Stimulated activated CD8-positive, alpha-beta memory T cell treated with anti-CD3 and anti-CD28 coated beads, Interleukin-2, amount 100 ng/mL, for 1 hour (primary cell): ENCODE measurements around the gene SRRM4.
"Not testable (repeated sequence)": the region's sequence is repeated elsewhere in the genome, so short reads cannot be mapped to it uniquely, and the experiment has no call there.

Source experiments
- DNase-seq, 2 donors: peaks; one replicate each; pipeline ENCODE4 v3.0.0-alpha.2; 2020; ENCODE audit warnings: low read depth in 2 of 2

SRRM4 gene, protein sequence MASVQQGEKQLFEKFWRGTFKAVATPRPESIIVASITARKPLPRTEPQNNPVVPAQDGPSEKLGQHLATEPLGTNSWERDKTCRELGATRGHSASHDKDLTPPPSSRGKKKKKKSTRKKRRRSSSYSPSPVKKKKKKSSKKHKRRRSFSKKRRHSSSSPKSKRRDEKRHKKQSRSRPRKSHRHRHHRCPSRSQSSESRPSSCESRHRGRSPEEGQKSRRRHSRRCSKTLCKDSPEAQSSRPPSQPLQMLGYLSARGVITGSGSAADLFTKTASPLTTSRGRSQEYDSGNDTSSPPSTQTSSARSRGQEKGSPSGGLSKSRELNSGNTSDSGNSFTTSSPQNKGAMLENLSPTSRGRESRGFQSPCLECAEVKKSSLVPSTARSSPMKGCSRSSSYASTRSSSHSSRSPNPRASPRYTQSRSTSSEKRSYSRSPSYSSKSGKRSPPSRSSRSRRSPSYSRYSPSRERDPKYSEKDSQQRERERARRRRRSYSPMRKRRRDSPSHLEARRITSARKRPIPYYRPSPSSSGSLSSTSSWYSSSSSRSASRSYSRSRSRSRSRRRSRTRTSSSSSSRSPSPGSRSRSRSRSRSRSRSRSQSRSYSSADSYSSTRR

DNA sequence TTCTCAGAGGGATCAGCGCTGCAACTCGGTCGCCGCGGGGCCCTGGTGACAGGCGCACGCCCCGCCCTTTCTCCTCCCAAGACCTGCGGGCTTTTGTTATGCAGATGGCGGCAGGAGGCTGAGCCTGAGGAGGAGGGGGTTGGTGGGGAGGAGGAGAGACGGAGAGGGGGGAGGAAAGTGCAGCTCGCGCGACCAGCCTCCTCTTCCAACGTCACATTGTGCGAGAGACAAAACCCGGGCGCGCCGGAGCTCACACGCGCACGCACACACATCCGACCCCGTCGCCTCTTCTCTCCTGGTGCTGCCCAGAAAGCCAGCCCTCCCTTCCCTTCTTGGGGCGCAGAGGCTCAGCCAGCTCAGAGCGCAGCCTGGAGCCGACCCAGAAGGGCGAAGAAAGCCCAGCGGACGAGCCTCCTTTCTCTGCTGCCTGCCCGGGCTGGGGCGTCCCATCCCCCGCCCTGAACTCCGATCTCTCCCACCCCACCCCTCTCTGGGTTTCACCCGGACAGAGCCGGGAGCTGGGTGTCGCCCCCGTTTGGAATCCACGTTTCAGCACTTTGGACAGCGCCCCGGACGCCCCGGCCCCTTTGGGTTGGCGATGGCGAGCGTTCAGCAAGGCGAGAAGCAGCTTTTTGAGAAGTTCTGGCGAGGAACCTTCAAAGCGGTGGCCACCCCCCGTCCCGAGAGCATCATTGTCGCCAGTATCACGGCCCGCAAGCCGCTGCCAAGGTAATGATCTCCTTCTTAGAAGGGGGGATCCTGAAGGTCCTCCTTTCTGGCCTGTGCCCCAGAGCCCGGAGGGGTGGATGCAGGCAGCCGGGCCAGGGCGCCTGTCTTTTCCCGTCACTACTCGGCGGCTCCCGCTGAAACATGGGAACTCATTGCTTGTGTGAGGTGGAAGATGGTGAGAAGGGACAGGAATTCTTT is at the start of gene SRRM4:
Gene SRRM4, plus strand, starts transcription at position 257 of the 927 bp plus-strand sequence. Its CDS starts 342 bp downstream, at position 599.
- no peak for DNase-seq

DNA sequence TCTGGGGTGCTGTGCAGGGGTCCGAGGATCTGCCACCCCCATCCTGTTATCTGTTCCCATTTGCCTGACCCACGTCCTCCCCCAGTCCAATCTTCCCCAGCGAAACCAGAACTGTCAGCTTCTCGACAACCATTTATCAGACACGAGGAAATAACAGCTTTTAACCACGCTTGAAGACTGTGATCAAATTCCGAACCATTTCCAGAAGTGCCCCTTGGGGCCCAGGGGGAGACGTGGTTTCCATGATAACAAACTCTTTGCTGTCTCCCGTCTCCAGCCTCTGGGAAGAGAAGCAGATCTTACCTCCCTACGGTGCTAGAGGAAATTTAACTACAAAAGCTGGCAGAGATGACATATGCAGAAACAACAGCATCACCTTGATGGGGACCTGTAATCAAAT is 35.1 kb upstream of the SRRM4 start:
- no peak for DNase-seq

DNA sequence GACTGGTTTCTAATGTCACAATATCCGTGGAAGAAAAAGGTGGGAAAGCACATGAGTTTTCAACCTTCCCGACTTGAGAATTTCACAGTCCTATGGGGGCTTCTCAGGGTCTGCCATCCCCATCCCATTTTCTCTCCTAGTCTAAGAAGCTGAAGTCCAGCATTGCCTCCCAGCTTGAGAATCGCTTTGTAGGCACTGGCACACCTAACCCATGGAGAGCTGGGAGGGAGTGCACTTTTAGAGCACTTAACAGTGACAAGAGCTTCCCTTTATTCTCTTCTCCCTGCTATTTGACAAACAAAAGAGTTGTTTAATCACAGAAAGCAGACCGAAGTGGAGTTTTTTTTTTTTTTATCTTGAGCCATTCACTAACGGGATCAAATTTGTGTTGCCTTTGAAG is 22.8 kb upstream of the SRRM4 start:
- no peak for DNase-seq

DNA sequence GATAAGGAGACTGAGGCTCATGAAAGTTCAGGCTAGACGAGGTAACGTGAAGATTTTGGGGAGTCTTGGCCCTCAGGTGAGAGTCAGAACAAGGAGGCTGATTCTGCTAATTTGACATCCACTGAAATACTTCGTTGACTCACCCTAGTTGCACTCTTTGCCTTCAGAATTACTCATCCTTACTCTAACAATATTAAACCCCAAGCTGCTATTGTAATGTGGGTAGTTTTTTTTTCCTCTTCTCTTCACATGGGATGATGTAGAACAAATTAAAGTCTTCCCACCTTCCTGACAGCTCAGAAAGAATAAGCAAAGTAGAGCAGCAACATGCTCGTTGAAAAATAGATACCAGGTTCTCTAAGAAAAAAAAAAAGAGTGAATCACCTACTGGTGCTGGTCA is 22.0 kb upstream of the SRRM4 start:
- DNase-seq: no peak

DNA sequence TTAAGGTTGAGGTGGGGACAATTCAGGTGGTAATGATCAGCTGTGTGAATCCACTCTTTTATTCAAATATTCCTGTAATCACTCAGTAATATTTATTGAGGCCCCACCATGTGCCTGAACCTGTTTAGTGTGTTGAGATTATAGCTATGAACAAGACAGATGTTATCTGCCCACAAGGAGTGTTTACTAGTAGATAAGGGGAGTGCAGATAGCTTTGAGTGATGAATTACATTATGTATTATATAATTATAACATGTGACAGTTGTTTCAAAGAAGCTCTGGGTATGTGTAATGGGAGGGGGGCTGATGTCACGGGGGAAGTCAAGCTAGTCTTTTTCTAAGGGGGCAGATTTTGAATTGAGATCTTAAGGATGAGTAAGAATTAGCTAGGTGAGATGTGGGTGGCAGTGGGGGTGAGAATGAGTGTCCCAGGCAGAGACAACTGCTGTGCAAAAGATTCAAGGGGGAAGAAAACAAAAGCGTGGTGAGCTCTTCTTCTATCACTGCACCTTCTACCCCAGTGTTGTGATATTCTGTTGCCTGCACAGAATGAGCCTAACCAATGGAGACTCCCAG is 21.3 kb upstream of the SRRM4 start:
- no peak for DNase-seq

DNA sequence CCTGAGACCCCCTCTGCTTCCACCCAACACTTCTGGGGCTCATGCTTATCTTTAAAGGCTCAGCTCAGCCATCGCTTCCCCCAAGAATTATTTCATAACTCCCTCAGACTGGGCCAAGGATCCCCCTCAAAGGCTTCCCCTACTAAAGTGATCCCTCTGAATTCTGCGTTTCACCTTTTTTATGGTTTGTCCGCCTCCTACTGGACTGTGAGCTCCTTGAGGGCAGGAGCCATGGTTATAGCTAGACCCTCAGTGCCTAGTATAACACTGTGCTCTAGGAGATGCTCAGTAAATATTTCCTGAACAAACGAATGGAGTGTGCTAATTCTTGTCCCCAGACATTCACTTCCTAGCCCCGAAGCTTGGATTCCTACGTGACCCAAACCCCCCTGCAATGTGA is 20.5 kb upstream of the SRRM4 start:
- no peak for DNase-seq

DNA sequence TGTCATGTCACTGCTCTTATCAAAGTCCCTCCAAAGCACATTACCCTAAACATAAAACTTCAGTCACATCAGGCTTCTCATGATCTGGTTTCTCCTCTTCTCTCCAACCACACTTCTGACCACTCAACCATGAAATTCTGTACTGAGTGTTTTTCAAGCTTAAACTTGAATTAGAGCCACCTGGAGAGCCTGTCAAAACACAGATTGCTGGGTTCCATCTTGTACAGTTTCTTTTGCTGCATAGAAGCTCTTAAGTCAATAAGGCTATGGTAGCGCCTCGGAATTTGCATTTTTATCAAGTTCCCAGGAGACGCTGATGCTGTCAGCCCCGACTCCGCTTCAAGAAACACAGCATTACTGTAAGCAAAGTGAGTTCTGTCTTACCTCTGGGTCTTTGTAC is 16.4 kb upstream of the SRRM4 start:
- DNase-seq: no peak

DNA sequence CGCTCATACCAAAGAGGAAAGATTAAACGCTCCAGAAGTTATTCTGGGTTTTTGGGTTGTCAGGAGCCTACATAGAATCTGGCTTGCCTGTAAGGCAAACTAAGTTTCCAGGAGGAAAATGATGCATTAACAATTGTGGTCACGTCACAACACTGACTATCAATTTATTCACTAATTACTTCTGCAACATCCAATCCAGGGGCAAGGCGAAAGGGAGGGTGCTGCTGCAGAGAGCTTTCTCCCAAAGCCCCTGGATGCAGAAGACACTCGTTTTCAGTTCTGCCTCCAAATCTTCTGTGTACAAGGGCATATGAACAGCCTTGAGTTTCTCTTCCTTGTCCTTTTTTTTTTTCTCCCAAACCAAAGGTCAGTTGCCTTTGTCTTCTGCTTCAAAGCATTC is 10.5 kb upstream of the SRRM4 start:
- DNase-seq: no peak

DNA sequence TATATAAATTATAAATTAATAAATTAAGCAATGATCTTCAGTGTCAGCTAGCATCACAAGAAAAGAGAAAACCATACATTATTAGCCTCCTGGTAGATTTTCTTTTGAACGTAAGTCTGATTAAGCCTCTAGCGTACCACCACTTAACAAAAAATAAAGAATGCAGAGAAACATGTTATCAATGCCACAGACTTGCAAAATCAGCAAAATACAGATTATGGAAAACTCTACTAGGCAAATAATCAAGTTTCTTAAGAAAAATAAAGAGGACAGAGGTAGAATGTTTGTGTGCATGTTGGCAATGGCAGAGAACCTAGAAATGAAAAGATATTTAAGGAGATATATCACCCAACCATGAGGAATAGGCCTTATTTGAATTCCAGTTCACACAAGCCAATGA is 8.4 kb upstream of the SRRM4 start:
- no peak for DNase-seq

DNA sequence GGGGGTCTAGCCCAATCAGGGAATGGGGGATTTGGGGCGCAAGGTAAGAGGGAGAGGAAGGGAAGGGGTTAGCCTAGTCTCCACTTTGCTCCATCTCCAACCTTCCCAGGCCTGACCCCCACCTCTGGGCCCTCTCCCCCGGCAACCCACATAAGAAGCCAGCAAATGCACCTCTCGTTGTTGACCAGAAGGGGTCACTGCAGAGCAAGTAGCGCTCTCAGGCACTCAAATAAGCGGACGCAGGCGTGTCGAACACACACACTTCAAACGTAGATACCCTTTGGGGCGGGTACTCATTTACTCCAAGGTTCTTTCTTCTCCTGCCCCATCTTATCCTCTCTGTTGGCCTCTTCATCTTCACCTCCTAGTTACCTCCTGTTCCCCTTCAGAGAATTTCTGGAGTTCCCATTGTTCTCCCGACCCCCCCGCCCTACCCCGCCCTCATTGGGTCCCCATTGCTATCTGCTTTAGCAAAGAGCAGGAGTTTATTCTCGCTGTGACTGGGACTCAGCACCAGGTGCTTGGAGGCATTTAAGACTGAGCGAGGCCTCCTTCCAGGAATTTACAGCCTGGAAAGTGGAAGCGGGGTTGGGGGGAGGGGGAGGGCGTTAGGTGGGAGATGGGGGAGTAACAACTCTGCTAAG is 1.5 kb upstream of the SRRM4 start:
- DNase-seq: no peak

DNA sequence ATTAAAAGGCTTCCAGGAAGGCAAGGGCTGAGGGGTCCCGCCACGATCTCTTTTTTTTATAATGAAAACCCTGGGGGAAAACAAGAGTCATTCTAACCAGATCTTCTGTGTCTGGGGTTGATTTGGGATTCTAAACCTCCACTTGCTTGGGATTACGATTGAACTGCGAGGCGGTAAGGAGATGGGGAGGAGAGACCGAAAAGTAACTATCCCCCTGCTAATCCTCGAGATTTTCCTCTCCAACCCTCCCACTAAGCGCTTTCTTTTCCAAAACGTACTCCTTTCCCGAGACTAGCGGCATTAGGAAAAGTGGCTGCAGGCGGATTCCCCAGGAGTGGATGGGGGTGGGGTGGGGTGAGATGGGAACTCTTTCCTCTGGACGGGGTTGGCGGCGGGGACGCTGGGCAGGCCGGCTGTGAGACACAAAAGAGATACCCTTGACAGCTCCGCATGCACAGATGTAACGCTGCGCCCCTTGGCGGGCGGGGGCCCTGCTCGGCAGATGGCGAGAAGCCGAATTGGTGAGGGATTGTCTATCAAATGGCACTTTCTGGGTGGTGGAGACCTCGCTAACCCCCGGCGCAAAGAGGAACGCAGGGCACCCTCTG is 830 bp upstream of the SRRM4 start:
- DNase-seq: no peak

DNA sequence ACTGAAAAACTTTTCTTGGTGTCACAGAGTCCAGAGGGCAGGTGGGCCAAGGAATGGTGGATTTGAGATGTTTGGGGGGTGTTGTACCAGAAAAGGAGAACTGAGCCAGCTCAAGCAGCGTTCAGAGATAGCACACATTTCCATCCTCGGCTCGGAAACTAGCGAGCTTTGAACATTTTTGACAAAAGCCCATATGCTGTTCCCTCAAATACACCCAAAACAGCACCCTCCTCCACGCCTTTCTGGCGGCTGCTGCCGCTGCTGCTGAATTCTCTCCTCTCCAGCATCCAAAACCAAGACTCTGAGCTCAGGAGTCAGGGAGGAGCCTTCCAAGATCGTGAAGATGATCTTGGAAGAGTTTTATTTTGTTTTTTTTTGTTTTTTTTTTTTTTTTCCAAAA is 961 bp downstream of the SRRM4 start:
- no peak for DNase-seq

DNA sequence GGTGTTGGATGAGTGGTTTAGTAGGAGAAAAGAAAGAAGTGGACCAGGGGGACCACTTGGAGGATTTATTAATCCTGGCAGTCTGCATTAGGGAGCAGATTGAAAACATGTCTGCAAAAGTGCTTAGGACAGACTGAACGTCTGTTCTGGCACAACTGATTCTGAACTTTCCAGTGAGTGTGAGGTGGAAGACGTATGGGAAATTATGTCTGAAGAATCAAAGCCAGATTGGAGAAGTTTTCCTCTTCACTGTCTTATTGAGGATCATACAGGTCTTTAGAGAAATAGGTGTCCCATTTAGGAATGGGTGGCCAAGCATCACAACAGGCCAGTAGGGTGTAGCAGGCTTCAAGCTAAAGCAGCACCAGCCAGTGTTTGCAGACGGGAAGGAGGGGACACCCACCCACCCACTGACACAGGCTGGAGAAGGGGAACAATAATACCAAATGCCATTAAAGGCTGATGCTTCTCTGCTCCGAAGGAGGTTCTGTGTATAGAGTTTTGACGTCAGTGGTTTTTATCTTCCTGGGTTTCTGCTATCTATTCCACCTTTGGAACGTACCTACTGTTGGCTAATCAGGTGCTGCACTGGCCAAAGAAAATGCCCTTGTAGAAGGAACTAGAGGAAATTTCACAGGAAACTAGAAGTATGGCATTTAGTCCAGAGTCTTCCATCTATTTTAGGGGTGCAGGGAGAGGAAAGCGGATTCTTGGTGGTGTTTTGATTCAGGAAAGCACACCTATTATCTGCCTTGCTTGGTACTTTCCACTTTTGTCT is 1.8 kb downstream of the SRRM4 start:
- no peak for DNase-seq

DNA sequence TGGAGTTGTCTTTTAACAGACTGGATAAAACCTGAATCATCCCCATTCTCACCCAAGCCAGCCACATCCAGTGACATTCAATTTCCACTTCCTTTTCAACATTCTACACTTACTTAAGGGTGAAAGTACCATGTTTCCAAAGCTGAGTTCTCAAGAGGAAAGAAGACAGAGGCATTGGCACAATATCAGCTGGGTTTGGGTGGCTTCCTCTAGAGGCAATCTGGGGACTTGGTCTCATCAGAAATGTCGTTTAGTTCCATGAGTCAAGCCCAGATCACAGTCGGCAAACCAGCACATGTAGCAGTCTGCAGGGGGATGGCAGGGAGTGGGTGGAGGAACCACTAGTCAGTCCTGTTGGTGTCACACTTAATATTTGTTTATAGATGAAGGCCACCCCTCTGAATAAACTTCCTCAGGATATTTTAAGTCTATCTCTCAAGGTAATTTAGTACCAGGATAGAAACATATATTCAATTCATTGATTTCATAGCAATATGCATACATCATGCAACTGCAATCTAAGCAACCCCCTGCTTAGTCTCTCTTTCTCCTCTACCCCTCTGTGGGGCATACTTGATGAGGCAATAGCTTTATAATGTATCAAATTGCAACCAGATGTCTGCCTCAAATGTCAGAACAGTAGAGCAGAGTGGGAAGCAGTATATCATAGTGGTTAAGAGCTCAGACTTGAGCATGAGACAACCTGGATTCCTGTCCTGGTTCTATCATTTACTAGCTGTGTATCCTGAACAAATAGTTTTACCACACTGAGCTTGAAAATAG is 3.0 kb downstream of the SRRM4 start:
- DNase-seq: no peak

DNA sequence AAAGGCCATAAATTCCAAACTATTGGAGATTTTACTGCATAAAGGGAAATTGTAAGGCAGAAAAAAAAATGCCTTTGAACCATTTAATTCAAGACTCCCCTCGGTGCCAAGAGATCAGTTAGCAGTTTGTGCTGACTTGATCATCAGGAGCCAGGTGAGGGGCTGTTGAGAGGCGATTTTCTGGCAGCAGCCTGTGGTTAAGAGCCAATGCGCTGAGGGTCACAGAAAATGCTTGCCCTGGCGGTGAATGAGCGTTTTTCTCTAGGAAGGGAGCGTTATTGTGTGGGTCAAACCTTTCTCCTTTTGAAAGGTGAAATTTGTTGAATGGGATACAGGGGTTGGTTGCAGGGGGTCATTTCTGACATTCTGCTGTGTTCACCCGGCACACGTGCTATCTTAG is 4.7 kb downstream of the SRRM4 start:
- no peak for DNase-seq

DNA sequence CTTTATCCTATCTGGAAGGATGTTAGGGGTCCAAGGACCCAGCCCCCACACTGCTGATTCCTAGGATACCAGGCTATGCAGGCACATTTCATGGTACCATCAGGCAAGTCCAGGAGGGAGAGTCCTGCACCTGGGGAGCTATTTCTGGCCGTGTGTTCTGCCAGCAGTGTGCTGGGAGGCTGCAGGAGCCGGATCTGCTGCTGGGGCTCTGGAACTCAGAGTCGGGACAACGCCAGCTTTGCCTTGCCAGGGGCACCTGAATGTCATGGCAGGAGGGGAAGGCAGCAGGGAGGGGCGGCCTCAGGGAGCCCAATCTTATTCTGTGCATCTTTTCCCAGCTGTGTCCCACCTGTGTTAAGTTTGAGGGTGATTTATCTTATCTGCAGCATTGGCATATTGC is 17.8 kb downstream of the SRRM4 start:
- no peak for DNase-seq

DNA sequence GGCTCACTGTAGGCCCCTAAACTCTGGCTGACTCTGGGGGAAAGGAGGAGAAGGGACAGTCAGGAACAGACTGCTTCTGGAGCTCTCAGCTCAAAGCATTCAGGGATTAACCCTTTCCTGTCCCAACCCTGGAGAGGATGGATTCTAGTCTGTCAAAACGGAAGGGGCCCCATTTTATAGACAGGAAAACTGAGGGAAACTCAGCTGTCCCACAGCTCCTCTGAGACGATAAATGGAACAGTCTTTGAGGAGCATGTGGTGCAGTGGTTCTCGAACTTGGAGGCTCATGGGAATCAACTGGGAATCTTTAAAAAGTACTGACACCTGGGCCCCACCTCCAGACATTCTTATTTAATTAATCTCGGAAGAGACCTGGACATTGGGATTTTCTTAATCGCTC is 23.7 kb downstream of the SRRM4 start:
- DNase-seq: no peak

DNA sequence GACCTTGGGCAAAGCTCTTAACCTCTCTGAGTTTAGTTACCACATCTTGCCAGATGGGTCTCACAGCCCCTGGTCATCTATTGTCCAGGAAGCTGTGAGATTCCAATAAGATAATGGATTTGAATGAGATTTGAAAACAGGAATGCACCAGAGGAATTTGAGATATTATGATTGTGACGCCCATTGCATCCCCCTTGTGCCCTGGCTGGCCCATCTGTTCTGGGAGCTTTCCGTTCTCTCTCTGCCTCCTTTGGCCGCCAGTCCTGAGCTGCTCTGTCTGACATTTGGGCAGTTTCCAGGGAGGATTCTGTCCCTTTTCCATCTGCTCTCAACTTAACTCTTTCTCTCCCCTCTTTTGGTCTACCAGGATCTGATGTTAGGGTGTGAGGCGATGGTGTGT is 24.6 kb downstream of the SRRM4 start:
- DNase-seq: no peak

DNA sequence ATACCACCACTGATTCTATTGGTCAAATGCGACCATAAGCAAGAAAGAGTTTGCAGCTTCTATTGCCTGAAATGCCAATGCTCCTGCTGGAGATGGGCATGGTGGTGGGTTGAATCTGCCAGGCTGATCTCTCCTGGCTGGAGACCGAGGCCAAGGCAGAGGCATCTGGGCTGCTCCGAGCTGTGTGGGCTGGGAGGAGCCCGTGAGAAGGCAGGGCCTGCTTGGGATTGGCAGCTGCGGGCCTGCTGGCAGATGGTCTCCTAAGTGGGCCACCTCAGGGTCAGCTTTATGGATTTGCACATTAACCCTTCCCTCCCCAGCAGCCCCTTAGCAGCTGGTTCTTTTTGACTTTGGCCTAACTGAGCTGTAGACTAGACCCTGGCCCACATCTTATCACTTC is 25.4 kb downstream of the SRRM4 start:
- DNase-seq: no peak

DNA sequence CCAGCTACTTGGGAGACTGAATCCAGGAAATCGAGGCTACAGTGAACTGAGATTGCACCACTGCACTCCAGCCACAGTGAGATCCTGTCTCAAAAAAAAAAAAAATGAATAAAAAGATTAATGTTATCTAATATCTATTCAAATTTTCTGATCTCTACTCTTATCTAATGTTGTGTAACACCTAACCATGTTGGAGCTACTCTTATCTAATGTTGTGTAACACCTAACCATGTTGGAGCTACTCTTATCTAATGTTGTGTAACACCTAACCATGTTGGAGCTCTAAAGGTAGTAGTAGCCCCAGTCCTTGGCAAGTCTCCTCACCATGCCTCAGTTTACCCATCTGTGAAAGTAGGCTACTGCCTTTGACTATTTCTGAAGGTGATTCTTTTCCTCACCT is 26.9 kb downstream of the SRRM4 start:
- DNase-seq: not testable (repeated sequence)
